Right atrium auricular region (tissue), 2 donors: ENCODE results near the gene EIF4A3. TPM values are rescaled to one million over a fixed set of nuclear protein-coding genes. Genes with fewer than 3 reads are reported as not detected.

Source experiments
- DNase-seq: peaks from one replicate; pipeline ENCODE4 v3.0.0-alpha.2; 2019; ENCODE audit warnings: low spot score
- H3K27ac ChIP-seq, 2 donors: fragments of 200-600 bp; sonication (generic); 1 replicate in 1 of 2; 2 replicates in 1 of 2; pipeline ENCODE4 v1.5.1; 2016 to 2019
- H3K27me3 ChIP-seq, 2 donors: fragments of 200-600 bp; sonication (generic); one replicate each; pipeline versions ENCODE4 v1.5.1 to v1.6.0; 2017 to 2019
- H3K36me3 ChIP-seq: fragments of 200-600 bp; sonication (generic); one replicate; pipeline ENCODE4 v1.5.1; 2016
- H3K4me1 ChIP-seq, 2 donors: fragments of 200-600 bp; sonication (generic); one replicate each; pipeline versions ENCODE4 v1.5.1 to v1.6.0; 2017 to 2019
- H3K4me3 ChIP-seq, 2 donors: fragments of 200-600 bp; sonication (generic); 1 replicate in 1 of 2; 2 replicates in 1 of 2; pipeline ENCODE4 v1.5.1; 2017 to 2019; ENCODE audit warnings: mild to moderate bottlenecking in 1 of 2, moderate library complexity in 1 of 2
- H3K9me3 ChIP-seq, 2 donors: fragments of 200-600 bp; sonication (generic); one replicate each; pipeline ENCODE4 v1.5.1; 2019
- CTCF ChIP-seq, 2 donors: fragments of 200-600 bp; sonication (generic); IDR thresholded peaks; one replicate each; pipeline ENCODE4 v1.5.1; 2019; ENCODE audit warnings: antibody characterized with exemption in 2 of 2
- microRNA counts, 2 donors: library from miRNA; unstranded; fragments of <30 nt; microRNA quantifications; one replicate each; lab custom pipeline; 2016 to 2017
- microRNA-seq, 2 donors: library from miRNA; unstranded; fragments of <30 nt; microRNA quantifications; one replicate each; pipeline ENCODE4, GENCODE V29; 2016 to 2017; ENCODE audit warnings: borderline number of aligned reads in 2 of 2, borderline replicate concordance in 1 of 2
- total RNA-seq, 2 donors: library from RNA; depleted of rRNA; stranded (reverse); fragments of >200 nt; gene quantifications; one replicate each; pipeline ENCODE4 v1.1.0, GENCODE V29; 2016

Gene EIF4A3
- total RNA-seq, 2 donors from 2014 or later: 24.6 to 31.0 TPM

GRCh38 chr17:80086081-80086480 lies 60.8 kb downstream of the EIF4A3 start:
- DNase-seq: no peak
- no peaks in the 10 kb centered on the region for H3K9me3 ChIP-seq

GRCh38 chr17:80084773-80085172 lies 62.2 kb downstream of the EIF4A3 start:
- Histone ChIP-seq H3K4me1 (peaks cover 0 to 9% of the 10 kb centered on the region in 2 donors), H3K27me3 (no peaks in the 10 kb centered on the region), H3K27ac (no peak overlapping the region), H3K9me3 (no peaks in the 10 kb centered on the region), H3K4me3 (no peak overlapping the region), H3K36me3 (no peaks in the 10 kb centered on the region)
- no peak for TF ChIP-seq CTCF (IDR thresholded peaks at IDR 0.05)
- DNase-seq: no peak

More at GRCh38 chr17:80086081-80086480, 60.8 kb downstream of the EIF4A3 start:
- no peaks in the 10 kb centered on the region for H3K27me3 ChIP-seq
- TF ChIP-seq CTCF (IDR thresholded peaks at IDR 0.05): no peak
- no peak overlapping the region for H3K4me3 ChIP-seq
- peaks cover 0 to 9% of the 10 kb centered on the region in 2 donors for H3K4me1 ChIP-seq
- H3K27ac ChIP-seq: no peak overlapping the region
- H3K36me3 ChIP-seq: no peaks in the 10 kb centered on the region

MicroRNAs encoded within 50 kb of the gene (microRNA counts, 767-probe panel; counts per million panel counts)
- microRNA hsa-miR-1268b (lab: Ali Mortazavi, UCI): 0 to 845 counts per million in 2 donors

Small RNA genes within 50 kb of the gene (microRNA-seq; reads per million reads assigned to microRNA genes)
- gene MIR1268B: 0 reads per million in 2 donors

Other genes with a start within 250 kb of the EIF4A3 start
- 10 to 100 TPM in 1 of 2 donors, 1 to 10 TPM in 1; 9.8 to 19.4 TPM for gene TBC1D16, start 111.3 kb downstream of the EIF4A3 start, total RNA-seq
- 1 to 10 TPM; 3.0 to 9.3 TPM for gene CCDC40, start 110.5 kb downstream of the EIF4A3 start, total RNA-seq
- 10 to 100 TPM; 54.8 to 99.1 TPM for gene GAA, start 45.5 kb downstream of the EIF4A3 start, total RNA-seq
- gene CARD14, start 22.9 kb upstream of the EIF4A3 start, total RNA-seq: not detected
- gene SGSH, start 73.2 kb upstream of the EIF4A3 start, total RNA-seq: 10 to 100 TPM; 10.6 to 13.7 TPM
- 1 to 10 TPM; 2.2 to 9.0 TPM for gene SLC26A11, start 73.3 kb upstream of the EIF4A3 start, total RNA-seq
- 10 to 100 TPM; 27.3 to 36.8 TPM for gene RNF213, start 113.7 kb upstream of the EIF4A3 start, total RNA-seq